ENCODE data around the gene CSF2.

The CSF2 gene

GRCh38 chr5:132099076-132099748, 25.6 kb downstream of the CSF2 start:
- peaks cover 32% of the 10 kb centered on the region for H3K4me1 ChIP-seq (ENCODE audit: control insufficient read depth, low read length)
- no peaks in the 10 kb centered on the region for H3K36me3 ChIP-seq (ENCODE audit: control insufficient read depth, low read length)
- no peaks in the 10 kb centered on the region for H3K79me2 ChIP-seq (ENCODE audit: control insufficient read depth, low read length)
- H3K9me3 ChIP-seq (ENCODE audit: control insufficient read depth, insufficient read depth, low read length) = no peaks in the 10 kb centered on the region
- H3K27ac ChIP-seq (ENCODE audit: low read depth, low read length) = no peak overlapping the region
- H3K4me3 ChIP-seq (ENCODE audit: low read length) = no peak overlapping the region
- H3K27me3 ChIP-seq (ENCODE audit: control insufficient read depth, low read length) = peaks cover 11% of the 10 kb centered on the region; the same call in 1 of the 2 replicates
- no peaks in the 10 kb centered on the region for H3K9me2 ChIP-seq (replicated peaks; ENCODE audit: control insufficient read depth, low read length)
- H4K20me1 ChIP-seq (ENCODE audit: control insufficient read depth, insufficient read depth, low read depth, low read length) = no peaks in the 10 kb centered on the region
- TF ChIP-seq, protein P1, sequence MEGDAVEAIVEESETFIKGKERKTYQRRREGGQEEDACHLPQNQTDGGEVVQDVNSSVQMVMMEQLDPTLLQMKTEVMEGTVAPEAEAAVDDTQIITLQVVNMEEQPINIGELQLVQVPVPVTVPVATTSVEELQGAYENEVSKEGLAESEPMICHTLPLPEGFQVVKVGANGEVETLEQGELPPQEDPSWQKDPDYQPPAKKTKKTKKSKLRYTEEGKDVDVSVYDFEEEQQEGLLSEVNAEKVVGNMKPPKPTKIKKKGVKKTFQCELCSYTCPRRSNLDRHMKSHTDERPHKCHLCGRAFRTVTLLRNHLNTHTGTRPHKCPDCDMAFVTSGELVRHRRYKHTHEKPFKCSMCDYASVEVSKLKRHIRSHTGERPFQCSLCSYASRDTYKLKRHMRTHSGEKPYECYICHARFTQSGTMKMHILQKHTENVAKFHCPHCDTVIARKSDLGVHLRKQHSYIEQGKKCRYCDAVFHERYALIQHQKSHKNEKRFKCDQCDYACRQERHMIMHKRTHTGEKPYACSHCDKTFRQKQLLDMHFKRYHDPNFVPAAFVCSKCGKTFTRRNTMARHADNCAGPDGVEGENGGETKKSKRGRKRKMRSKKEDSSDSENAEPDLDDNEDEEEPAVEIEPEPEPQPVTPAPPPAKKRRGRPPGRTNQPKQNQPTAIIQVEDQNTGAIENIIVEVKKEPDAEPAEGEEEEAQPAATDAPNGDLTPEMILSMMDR (IDR thresholded peaks at IDR 0.05; ENCODE audit: low read depth, low read length, poor library complexity, severe bottlenecking) = no peak
- no peaks in the 10 kb centered on the region for H3F3A ChIP-seq (ENCODE audit: control insufficient read depth, insufficient read depth)
- no peak overlapping the region for H3K4me2 ChIP-seq (ENCODE audit: low read length)

DNA sequence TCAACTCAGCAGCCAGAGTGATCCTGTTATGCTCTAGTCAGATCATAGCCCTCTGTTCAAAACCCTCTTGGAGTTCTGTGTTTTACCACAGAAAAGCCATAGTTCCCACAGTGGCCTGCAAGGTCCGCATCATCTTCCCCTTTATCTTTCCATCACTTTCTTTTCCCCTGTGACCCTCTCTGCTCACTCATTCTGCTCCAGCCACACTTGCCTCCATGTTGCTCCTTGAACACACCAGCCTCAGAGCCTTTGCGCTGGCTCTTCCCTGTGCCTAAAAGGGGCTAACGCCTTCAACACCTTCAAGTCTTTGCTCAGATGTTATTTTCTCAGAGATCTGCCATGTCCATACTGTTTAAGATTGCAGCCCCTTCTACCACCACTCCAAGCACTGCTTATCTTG, 26.3 kb downstream of the CSF2 start:
- Histone ChIP-seq H3K27me3 (ENCODE audit: control insufficient read depth, low read length) (peaks cover 11% of the 10 kb centered on the region; the same call in 1 of the 2 replicates), H3K4me3 (ENCODE audit: low read length) (no peak overlapping the region), H3K4me1 (ENCODE audit: control insufficient read depth, low read length) (peaks cover 38% of the 10 kb centered on the region), H3K79me2 (ENCODE audit: control insufficient read depth, low read length) (no peaks in the 10 kb centered on the region), H3K4me2 (ENCODE audit: low read length) (no peak overlapping the region), H3K27ac (ENCODE audit: low read depth, low read length) (no peak overlapping the region), H3F3A (ENCODE audit: control insufficient read depth, insufficient read depth) (no peaks in the 10 kb centered on the region), H4K20me1 (ENCODE audit: control insufficient read depth, insufficient read depth, low read depth, low read length) (no peaks in the 10 kb centered on the region), H3K9me3 (ENCODE audit: control insufficient read depth, insufficient read depth, low read length) (no peaks in the 10 kb centered on the region), H3K36me3 (ENCODE audit: control insufficient read depth, low read length) (no peaks in the 10 kb centered on the region), H3K9me2 (replicated peaks; ENCODE audit: control insufficient read depth, low read length) (no peaks in the 10 kb centered on the region)
- TF ChIP-seq, protein P1 (IDR thresholded peaks at IDR 0.05; ENCODE audit: low read depth, low read length, poor library complexity, severe bottlenecking) = no peak
- TF ChIP-seq EZH2phosphoT487 (IDR thresholded peaks at IDR 0.05; ENCODE audit: borderline replicate concordance, low read length) = no peak

DNA sequence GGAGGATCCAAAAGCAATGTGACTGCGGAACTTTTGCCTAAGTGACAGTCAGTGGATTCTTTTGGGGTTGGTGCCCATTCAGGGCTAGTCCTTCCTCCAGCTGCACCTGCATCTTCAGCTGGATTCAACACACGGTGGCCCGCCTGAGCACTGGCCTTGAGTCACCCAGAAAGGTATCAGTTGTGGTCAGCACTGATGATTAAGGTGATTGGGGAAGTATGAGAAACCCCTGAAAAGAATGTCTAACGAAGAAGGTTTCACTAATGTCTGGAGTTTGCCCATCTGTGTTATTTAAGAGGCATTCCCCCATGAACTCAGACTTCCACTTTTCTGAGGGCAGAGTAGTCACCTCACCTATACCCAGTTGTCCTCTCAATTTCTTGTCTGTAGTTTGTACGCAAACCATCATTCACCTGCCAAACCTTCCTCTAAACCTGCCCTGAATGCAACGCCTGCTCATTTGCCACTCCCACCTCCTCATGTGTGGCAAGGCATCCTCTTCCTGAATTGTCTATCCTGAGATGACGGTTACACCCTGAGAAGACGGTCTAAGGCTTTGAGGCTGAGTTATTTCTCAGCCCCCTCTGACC, 27.2 kb downstream of the CSF2 start:
- Histone ChIP-seq H4K20me1 (ENCODE audit: control insufficient read depth, insufficient read depth, low read depth, low read length) (no peaks in the 10 kb centered on the region), H3K79me2 (ENCODE audit: control insufficient read depth, low read length) (no peaks in the 10 kb centered on the region), H3K9me3 (ENCODE audit: control insufficient read depth, insufficient read depth, low read length) (no peaks in the 10 kb centered on the region), H3F3A (ENCODE audit: control insufficient read depth, insufficient read depth) (no peaks in the 10 kb centered on the region), H3K4me3 (ENCODE audit: low read length) (no peak overlapping the region), H3K9me2 (replicated peaks; ENCODE audit: control insufficient read depth, low read length) (no peaks in the 10 kb centered on the region), H3K4me1 (ENCODE audit: control insufficient read depth, low read length) (peaks cover 38% of the 10 kb centered on the region), H3K36me3 (ENCODE audit: control insufficient read depth, low read length) (no peaks in the 10 kb centered on the region), H3K4me2 (ENCODE audit: low read length) (no peak overlapping the region), H3K27ac (ENCODE audit: low read depth, low read length) (no peak overlapping the region), H3K27me3 (ENCODE audit: control insufficient read depth, low read length) (peaks cover 11% of the 10 kb centered on the region; the same call in 1 of the 2 replicates)
- no peak for TF ChIP-seq EZH2phosphoT487 (IDR thresholded peaks at IDR 0.05; ENCODE audit: borderline replicate concordance, low read length)
- TF ChIP-seq, protein P1 (IDR thresholded peaks at IDR 0.05; ENCODE audit: low read depth, low read length, poor library complexity, severe bottlenecking) = no peak

Data from DOHH2 (cell line).